GM12874 (cell line): ENCODE results near the gene ASPHD2.

Experiments
- CTCF ChIP-seq: IDR thresholded peaks from 2 replicates; pipeline ENCODE4 v1.5.1; 2011; ENCODE audit warnings: low read depth, mild to moderate bottlenecking, control low read depth, low read length, moderate library complexity; ENCODE audit not compliant: insufficient read depth

The ASPHD2 gene

GRCh38 chr22:26461188-26461810 lies 32.2 kb downstream of the ASPHD2 start:
- peak; percentile 77 for TF ChIP-seq CTCF

- no peak for TF ChIP-seq CTCF
These were observed 33.0 kb downstream of the ASPHD2 start for GRCh38 chr22:26462051-26462450.

- no peak for TF ChIP-seq CTCF
These were observed 33.6 kb downstream of the ASPHD2 start for GRCh38 chr22:26462641-26463040.

- no peak for TF ChIP-seq CTCF
These were observed 34.1 kb downstream of the ASPHD2 start for GRCh38 chr22:26463101-26463661.

GRCh38 chr22:26463688-26464087 lies 34.6 kb downstream of the ASPHD2 start:
- no peak for TF ChIP-seq CTCF

GRCh38 chr22:26464312-26464711 lies 35.3 kb downstream of the ASPHD2 start:
- no peak for TF ChIP-seq CTCF

GRCh38 chr22:26466196-26466595 lies 37.1 kb downstream of the ASPHD2 start:
- TF ChIP-seq CTCF, result no peak

- TF ChIP-seq CTCF, result no peak
These were observed 41.7 kb downstream of the ASPHD2 start for GRCh38 chr22:26470807-26471206.
